ENCODE results near the gene C16orf87. TPM values are rescaled to one million over a fixed set of nuclear protein-coding genes. Genes with fewer than 3 reads are reported as not detected.
A peak's percentile ranks its signal among the peaks of the same experiment; 100 is the strongest.

Gene C16orf87
- total RNA-seq, 1 donor from 2014 or later = 25.0 TPM

DNA sequence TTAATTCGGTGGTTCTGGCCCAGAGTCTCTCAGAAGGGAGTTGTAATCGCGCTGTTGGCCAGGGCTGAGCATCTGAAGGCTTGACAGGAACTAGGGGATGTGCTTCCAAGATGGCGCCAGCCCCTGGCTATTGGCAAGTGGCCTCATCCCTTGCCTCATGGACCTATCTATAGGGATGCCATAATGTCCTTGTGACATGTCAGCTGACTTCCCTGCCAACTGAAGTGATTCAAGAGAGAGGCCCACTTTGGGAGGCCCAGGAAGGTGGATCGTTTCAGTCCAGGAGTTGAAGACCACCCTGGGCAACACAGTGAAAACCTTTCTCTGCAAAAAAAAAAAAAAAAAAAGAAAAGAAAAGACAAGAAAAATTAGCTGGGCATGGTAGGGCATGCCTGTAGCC, 15.0 kb upstream of the C16orf87 start:
- no peak for FAIRE-seq
- no peak overlapping the region for H3K27ac Mint-ChIP-seq (ENCODE audit: unreplicated experiment)

DNA sequence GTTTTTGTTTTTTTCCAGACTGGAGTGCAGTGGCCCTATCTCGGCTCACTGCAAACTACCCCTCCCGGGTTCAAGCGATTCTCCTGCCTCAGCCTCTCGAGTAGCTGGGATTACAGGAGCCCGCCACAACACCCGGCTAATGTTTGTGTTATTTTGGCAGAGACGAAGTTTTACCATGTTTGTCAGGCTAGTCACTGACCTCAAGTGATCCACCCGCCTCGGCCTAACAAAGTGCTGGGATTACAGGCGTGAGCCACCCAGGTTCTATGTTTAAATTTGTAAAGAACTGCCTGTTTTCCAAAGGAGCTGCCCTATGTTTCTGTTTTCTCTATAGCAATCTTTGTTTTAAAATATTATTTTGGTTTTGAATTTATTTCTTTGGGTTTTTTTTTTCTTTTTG, 13.8 kb upstream of the C16orf87 start:
- Histone ChIP-seq H3K4me1 (ENCODE audit: insufficient read depth, low read length) (no peaks in the 10 kb centered on the region), H3K27me3 (ENCODE audit: insufficient read depth, low read length) (no peaks in the 10 kb centered on the region), H3K36me3 (ENCODE audit: insufficient read depth, low read length) (no peaks in the 10 kb centered on the region), H2AFZ (ENCODE audit: low read depth, low read length) (no peak overlapping the region), H3K9me3 (ENCODE audit: insufficient read depth, low read depth, low read length) (no peaks in the 10 kb centered on the region), H4K20me1 (ENCODE audit: insufficient read depth, low read length) (no peaks in the 10 kb centered on the region), H3K27ac (ENCODE audit: low read depth, low read length) (no peak overlapping the region), H3K9ac (ENCODE audit: low read length) (no peak overlapping the region), H3K79me2 (ENCODE audit: insufficient read depth, low read length) (no peaks in the 10 kb centered on the region), H3K4me3 (ENCODE audit: insufficient read depth, low read depth, low read length) (no peak overlapping the region), H3K4me2 (ENCODE audit: low read length) (peak overlapping the region; percentile 26)
- no peak for TF ChIP-seq EZH2 (IDR thresholded peaks at IDR 0.05; ENCODE audit: insufficient read depth, low read length)
- TF ChIP-seq, protein P1, sequence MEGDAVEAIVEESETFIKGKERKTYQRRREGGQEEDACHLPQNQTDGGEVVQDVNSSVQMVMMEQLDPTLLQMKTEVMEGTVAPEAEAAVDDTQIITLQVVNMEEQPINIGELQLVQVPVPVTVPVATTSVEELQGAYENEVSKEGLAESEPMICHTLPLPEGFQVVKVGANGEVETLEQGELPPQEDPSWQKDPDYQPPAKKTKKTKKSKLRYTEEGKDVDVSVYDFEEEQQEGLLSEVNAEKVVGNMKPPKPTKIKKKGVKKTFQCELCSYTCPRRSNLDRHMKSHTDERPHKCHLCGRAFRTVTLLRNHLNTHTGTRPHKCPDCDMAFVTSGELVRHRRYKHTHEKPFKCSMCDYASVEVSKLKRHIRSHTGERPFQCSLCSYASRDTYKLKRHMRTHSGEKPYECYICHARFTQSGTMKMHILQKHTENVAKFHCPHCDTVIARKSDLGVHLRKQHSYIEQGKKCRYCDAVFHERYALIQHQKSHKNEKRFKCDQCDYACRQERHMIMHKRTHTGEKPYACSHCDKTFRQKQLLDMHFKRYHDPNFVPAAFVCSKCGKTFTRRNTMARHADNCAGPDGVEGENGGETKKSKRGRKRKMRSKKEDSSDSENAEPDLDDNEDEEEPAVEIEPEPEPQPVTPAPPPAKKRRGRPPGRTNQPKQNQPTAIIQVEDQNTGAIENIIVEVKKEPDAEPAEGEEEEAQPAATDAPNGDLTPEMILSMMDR (IDR thresholded peaks at IDR 0.05; ENCODE audit: insufficient read depth, low read depth, low read length) = no peak
- FAIRE-seq (no peak), DNase-seq (ENCODE audit: low read depth) (peak; percentile 52)
- no peak overlapping the region for H3K27ac Mint-ChIP-seq (ENCODE audit: unreplicated experiment)
- H3K4me3 Mint-ChIP-seq (ENCODE audit: unreplicated experiment) = no peak overlapping the region
- no peaks in the 10 kb centered on the region for H3K36me3 Mint-ChIP-seq (ENCODE audit: low read depth, unreplicated experiment)
- peaks cover 2% of the 10 kb centered on the region for H3K4me1 Mint-ChIP-seq (ENCODE audit: low read depth, unreplicated experiment)
- no peaks in the 10 kb centered on the region for H3K9me3 Mint-ChIP-seq (ENCODE audit: unreplicated experiment)
- H3K27me3 Mint-ChIP-seq (ENCODE audit: low read depth, unreplicated experiment) = no peaks in the 10 kb centered on the region

More for the DNA sequence above, 15.0 kb upstream of the C16orf87 start:
- Histone ChIP-seq H3K36me3 (ENCODE audit: insufficient read depth, low read length) (no peaks in the 10 kb centered on the region), H3K4me2 (ENCODE audit: low read length) (no peak overlapping the region), H3K9me3 (ENCODE audit: insufficient read depth, low read depth, low read length) (no peaks in the 10 kb centered on the region), H3K4me3 (ENCODE audit: insufficient read depth, low read depth, low read length) (no peak overlapping the region), H4K20me1 (ENCODE audit: insufficient read depth, low read length) (no peaks in the 10 kb centered on the region), H3K27me3 (ENCODE audit: insufficient read depth, low read length) (peaks cover 4% of the 10 kb centered on the region), H3K4me1 (ENCODE audit: insufficient read depth, low read length) (no peaks in the 10 kb centered on the region), H3K27ac (ENCODE audit: low read depth, low read length) (no peak overlapping the region), H3K79me2 (ENCODE audit: insufficient read depth, low read length) (no peaks in the 10 kb centered on the region), H3K9ac (ENCODE audit: low read length) (no peak overlapping the region), H2AFZ (ENCODE audit: low read depth, low read length) (no peak overlapping the region)
- TF ChIP-seq, protein P1 (IDR thresholded peaks at IDR 0.05; ENCODE audit: insufficient read depth, low read depth, low read length) = no peak
- no peak for TF ChIP-seq EZH2 (IDR thresholded peaks at IDR 0.05; ENCODE audit: insufficient read depth, low read length)
- Mint-ChIP-seq H3K36me3 (ENCODE audit: low read depth, unreplicated experiment) (no peaks in the 10 kb centered on the region), H3K4me3 (ENCODE audit: unreplicated experiment) (no peak overlapping the region), H3K27me3 (ENCODE audit: low read depth, unreplicated experiment) (no peaks in the 10 kb centered on the region), H3K9me3 (ENCODE audit: unreplicated experiment) (no peaks in the 10 kb centered on the region), H3K4me1 (ENCODE audit: low read depth, unreplicated experiment) (peaks cover 2% of the 10 kb centered on the region)
- no peak for DNase-seq (ENCODE audit: low read depth)

DNA sequence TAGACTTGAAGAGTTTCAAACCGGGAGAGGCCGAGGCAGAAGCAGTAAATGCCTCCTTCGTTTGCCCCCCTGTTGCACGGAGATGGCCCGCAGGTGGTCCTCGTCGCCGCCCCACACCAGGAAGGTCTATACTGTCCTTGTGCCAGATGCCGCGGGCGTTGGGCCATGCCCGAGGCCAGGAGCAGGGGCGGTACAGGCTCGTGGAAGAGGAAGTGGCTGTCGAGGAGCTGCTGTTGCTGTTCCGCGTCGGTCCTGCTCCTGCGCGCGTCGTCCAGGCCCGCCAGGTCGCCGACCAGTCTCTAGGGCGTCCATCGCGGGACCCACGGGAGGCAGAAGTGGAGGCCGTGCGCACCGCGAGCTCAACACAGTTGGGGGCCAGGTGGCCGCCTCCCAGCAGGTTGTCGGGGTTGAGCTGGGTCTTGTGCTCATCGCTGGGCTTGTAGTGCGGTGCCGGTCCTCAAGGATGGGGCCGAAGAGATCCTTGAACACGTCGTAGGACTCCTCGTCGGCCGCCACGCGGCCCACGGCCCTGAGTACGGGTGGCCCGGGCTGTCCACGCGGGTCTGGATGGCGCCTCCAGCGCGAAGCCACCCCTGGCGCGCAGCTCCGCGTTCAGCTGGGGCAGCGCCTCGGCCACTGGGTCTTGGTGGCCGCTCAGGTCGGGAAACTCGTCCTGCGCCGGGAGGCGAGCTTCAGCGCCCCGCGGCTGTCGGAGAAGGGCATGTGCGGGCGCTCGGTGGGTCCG, 13.1 kb upstream of the C16orf87 start:
- H3K27ac ChIP-seq (ENCODE audit: low read depth, low read length) = no peak overlapping the region
- no peak overlapping the region for H3K4me3 ChIP-seq (ENCODE audit: insufficient read depth, low read depth, low read length)
- H3K79me2 ChIP-seq (ENCODE audit: insufficient read depth, low read length) = no peaks in the 10 kb centered on the region
- Mint-ChIP-seq H3K36me3 (ENCODE audit: low read depth, unreplicated experiment) (no peaks in the 10 kb centered on the region), H3K27ac (ENCODE audit: unreplicated experiment) (no peak overlapping the region), H3K4me3 (ENCODE audit: unreplicated experiment) (no peak overlapping the region), H3K9me3 (ENCODE audit: unreplicated experiment) (no peaks in the 10 kb centered on the region), H3K4me1 (ENCODE audit: low read depth, unreplicated experiment) (no peaks in the 10 kb centered on the region), H3K27me3 (ENCODE audit: low read depth, unreplicated experiment) (no peaks in the 10 kb centered on the region)
- H2AFZ ChIP-seq (ENCODE audit: low read depth, low read length) = peak overlapping the region; percentile 71
- no peak overlapping the region for H3K9ac ChIP-seq (ENCODE audit: low read length)
- no peaks in the 10 kb centered on the region for H3K9me3 ChIP-seq (ENCODE audit: insufficient read depth, low read depth, low read length)
- FAIRE-seq (no peak), DNase-seq (ENCODE audit: low read depth) (no peak)
- no peaks in the 10 kb centered on the region for H3K27me3 ChIP-seq (ENCODE audit: insufficient read depth, low read length)
- peak; percentile 31 for TF ChIP-seq EZH2 (IDR thresholded peaks at IDR 0.05; ENCODE audit: insufficient read depth, low read length)
- TF ChIP-seq, protein P1 (IDR thresholded peaks at IDR 0.05; ENCODE audit: insufficient read depth, low read depth, low read length) = no peak
- H4K20me1 ChIP-seq (ENCODE audit: insufficient read depth, low read length) = no peaks in the 10 kb centered on the region
- H3K36me3 ChIP-seq (ENCODE audit: insufficient read depth, low read length) = no peaks in the 10 kb centered on the region
- no peaks in the 10 kb centered on the region for H3K4me1 ChIP-seq (ENCODE audit: insufficient read depth, low read length)
- H3K4me2 ChIP-seq (ENCODE audit: low read length) = peak overlapping the region; percentile 26

All from astrocyte (in vitro differentiated cells and primary cell).